Transverse colon (tissue), 4 donors: Measurements from ENCODE around the gene MORN4. TPM values are rescaled to one million over a fixed set of nuclear protein-coding genes. Genes with fewer than 3 reads are reported as not detected.

ENCODE experiments used
- DNase-seq: peaks from one replicate; pipeline ENCODE4 v3.0.0-alpha.2; 2019
- H3K27ac ChIP-seq, 4 donors: fragments of 200-600 bp; sonication (generic); 2 replicates each; pipeline ENCODE4 v1.5.1; 2016 to 2018; ENCODE audit warnings: inconsistent platforms in 4 of 4
- H3K27me3 ChIP-seq: fragments of 200-600 bp; sonication (generic); 2 replicates; pipeline ENCODE4 v1.5.1; 2017; ENCODE audit warnings: inconsistent platforms
- H3K36me3 ChIP-seq, 4 donors: fragments of 200-600 bp; sonication (generic); 2 replicates each; pipeline ENCODE4 v1.5.1; 2017 to 2019; ENCODE audit warnings: inconsistent platforms in 4 of 4
- H3K4me1 ChIP-seq, 4 donors: fragments of 200-600 bp; sonication (generic); 2 replicates each; pipeline ENCODE4 v1.5.1; 2017 to 2020; ENCODE audit warnings: inconsistent platforms in 4 of 4
- H3K4me3 ChIP-seq, 4 donors: fragments of 200-600 bp; sonication (generic); 1 replicate in 1 of 4; 2 replicates in 3 of 4; pipeline versions ENCODE4 v1.5.1 to v1.6.1; 2017 to 2019; ENCODE audit warnings: inconsistent platforms in 4 of 4
- H3K9me3 ChIP-seq, 2 donors: fragments of 200-600 bp; sonication (generic); 2 replicates each; pipeline ENCODE4 v1.5.1; 2017 to 2019; ENCODE audit warnings: inconsistent platforms in 2 of 2
- CTCF ChIP-seq, 5 experiments: fragments of 200-600 bp in 3 of 5; fragments of 450-650 bp in 2 of 5; sonication (generic) in 3 of 5; IDR thresholded peaks; 1 replicate in 2 of 5; 2 replicates in 3 of 5; pipeline ENCODE4 v1.5.1; 2016 to 2017; ENCODE audit warnings: antibody characterized with exemption in 5 of 5, inconsistent platforms in 3 of 5, mild to moderate bottlenecking in 2 of 5, moderate library complexity in 1 of 5
- EP300 ChIP-seq: sonication (generic); formaldehyde crosslinking; IDR thresholded peaks from one replicate; pipeline ENCODE4 v1.6.1; 2017; ENCODE audit warnings: antibody characterized with exemption, low read depth
- POLR2A ChIP-seq: fragments of 450-650 bp; IDR thresholded peaks from one replicate; pipeline ENCODE4 v1.6.1; 2016; ENCODE audit warnings: antibody characterized with exemption, mild to moderate bottlenecking, moderate library complexity
- POLR2AphosphoS5 ChIP-seq, 3 donors: sonication (generic); formaldehyde crosslinking; IDR thresholded peaks; one replicate each; pipeline ENCODE4 v1.6.1; 2016; ENCODE audit warnings: antibody characterized with exemption in 3 of 3
- WGBS, 2 donors: methylation state at CpG; one replicate each; pipeline ENCODE4 v1.1.5; 2018; ENCODE audit warnings: low coverage in 1 of 2; 5-methylcytosine and 5-hydroxymethylcytosine counted together
- in situ Hi-C, 4 donors: fragments of 200-750 bp; cut with MboI; loops; one replicate each; pipeline versions ENCODE4 v1.15.0 to v1.15.1; 2017; ENCODE audit warnings: low sequenced_read_pairs in 3 of 4, low pct_ligation_motif_present in 1 of 4, low pct_unique_long_range_greater_than_20kb in 1 of 4
- intact Hi-C: fragments of 100-400 bp; cut with DNase I; formaldehyde crosslinking; loops from one replicate; pipeline ENCODE4 v1.15.1; 2023; ENCODE audit warnings: low total_unique reads
- total RNA-seq, 4 donors: library from RNA; depleted of rRNA; stranded (reverse); fragments of >200 nt; gene quantifications; one replicate each; pipeline ENCODE4 v1.1.0, GENCODE V29; 2016

The MORN4 gene
- total RNA-seq, 4 donors from 2014 or later, result 0.95 to 1.8 (median 0.96) TPM; not detected in 1

GRCh38 chr10:97600616-97601015, 32.7 kb downstream of the MORN4 start:
- 95% methylated on average over 1 of the region's 1 CpG; no CpG with 5 or more reads in 1 of the 2 donors for WGBS, 2 donors
- Histone ChIP-seq H3K36me3 (no peaks in the 10 kb centered on the region), H3K9me3 (no peaks in the 10 kb centered on the region), H3K4me1 (peaks cover under 1 to 10% (median 5%) of the 10 kb centered on the region in 4 donors), H3K27ac (no peak overlapping the region), H3K27me3 (no peaks in the 10 kb centered on the region), H3K4me3 (no peak overlapping the region)
- intact Hi-C loops (no loop called here), in situ Hi-C loops (no loop called here)
- no peak for TF ChIP-seq POLR2A
- TF ChIP-seq EP300, result no peak
- no peak for DNase-seq

GRCh38 chr10:97599272-97599619, 34.1 kb downstream of the MORN4 start:
- Histone ChIP-seq H3K27me3 (no peaks in the 10 kb centered on the region), H3K4me3 (no peak overlapping the region), H3K27ac (no peak overlapping the region), H3K36me3 (no peaks in the 10 kb centered on the region), H3K4me1 (peaks cover 3 to 10% (median 5%) of the 10 kb centered on the region in 4 donors), H3K9me3 (no peaks in the 10 kb centered on the region)
- no peak for DNase-seq
- intact Hi-C loops, result no loop called here
- WGBS, 2 donors, result 82 to 100% methylated on average over 2 to 6 of the region's 6 CpGs
- TF ChIP-seq POLR2AphosphoS5 (IDR thresholded peaks at IDR 0.05), result no peak
- TF ChIP-seq CTCF (IDR thresholded peaks at IDR 0.05), result no peak
- no peak for TF ChIP-seq POLR2A
- no peak for TF ChIP-seq EP300
- in situ Hi-C loops, result no loop called here

GRCh38 chr10:97598407-97599271, 34.7 kb downstream of the MORN4 start:
- H3K27ac ChIP-seq, result no peak overlapping the region
- peaks cover 3 to 10% (median 5%) of the 10 kb centered on the region in 4 donors for H3K4me1 ChIP-seq
- no peak overlapping the region for H3K4me3 ChIP-seq
- in situ Hi-C loops (no loop called here), intact Hi-C loops (no loop called here)
- no peak for DNase-seq
- H3K27me3 ChIP-seq, result no peaks in the 10 kb centered on the region
- 92 to 93% methylated on average over 8 to 19 of the region's 19 CpGs for WGBS, 2 donors
- no peaks in the 10 kb centered on the region for H3K9me3 ChIP-seq
- no peak for TF ChIP-seq CTCF (IDR thresholded peaks at IDR 0.05)
- no peak for TF ChIP-seq POLR2AphosphoS5 (IDR thresholded peaks at IDR 0.05)
- TF ChIP-seq EP300, result no peak
- no peak for TF ChIP-seq POLR2A
- no peaks in the 10 kb centered on the region for H3K36me3 ChIP-seq

GRCh38 chr10:97597778-97598177, 35.5 kb downstream of the MORN4 start:
- DNase-seq, result no peak
- intact Hi-C loops (no loop called here), in situ Hi-C loops (no loop called here)
- no peaks in the 10 kb centered on the region for H3K36me3 ChIP-seq
- no peak overlapping the region for H3K4me3 ChIP-seq
- H3K27ac ChIP-seq, result no peak overlapping the region
- H3K9me3 ChIP-seq, result no peaks in the 10 kb centered on the region
- H3K27me3 ChIP-seq, result no peaks in the 10 kb centered on the region
- peaks cover 3 to 10% (median 5%) of the 10 kb centered on the region in 4 donors for H3K4me1 ChIP-seq
- 95 to 100% methylated on average over 2 of the region's 2 CpGs for WGBS, 2 donors
- TF ChIP-seq EP300 (no peak), POLR2AphosphoS5 (IDR thresholded peaks at IDR 0.05) (no peak), CTCF (IDR thresholded peaks at IDR 0.05) (no peak), POLR2A (no peak)
